ENCODE data around the gene SMG1.
"Not testable (repeated sequence)": the region's sequence is repeated elsewhere in the genome, so short reads cannot be mapped to it uniquely, and the experiment has no call there.

SMG1 gene

GRCh38 chr16:18932243-18932987 lies 6.2 kb upstream of the SMG1 start:
- DNase-seq, result no peak

GRCh38 chr16:18931756-18932155 lies 5.5 kb upstream of the SMG1 start:
- no peak for DNase-seq

- not testable (repeated sequence) for DNase-seq
These were observed 3.9 kb upstream of the SMG1 start for GRCh38 chr16:18930095-18930494.

- DNase-seq, result not testable (repeated sequence)
These were observed 1.9 kb upstream of the SMG1 start for GRCh38 chr16:18928073-18928472.

- peak; percentile 67 for DNase-seq
These were observed 808 bp downstream of the SMG1 start for GRCh38 chr16:18925215-18925985.

- not testable (repeated sequence) for DNase-seq
These were observed 2.3 kb downstream of the SMG1 start for GRCh38 chr16:18923935-18924334.

GRCh38 chr16:18923124-18923523 lies 3.1 kb downstream of the SMG1 start:
- DNase-seq, result not testable (repeated sequence)

- DNase-seq, result not testable (repeated sequence)
These were observed 16.6 kb downstream of the SMG1 start for GRCh38 chr16:18909585-18909984.

GRCh38 chr16:18908716-18909115 lies 17.5 kb downstream of the SMG1 start:
- DNase-seq, result not testable (repeated sequence)

- DNase-seq, result not testable (repeated sequence)
These were observed 23.4 kb downstream of the SMG1 start for GRCh38 chr16:18902778-18903177.

GRCh38 chr16:18902044-18902443 lies 24.2 kb downstream of the SMG1 start:
- DNase-seq, result not testable (repeated sequence)

- not testable (repeated sequence) for DNase-seq
These were observed 25.0 kb downstream of the SMG1 start for GRCh38 chr16:18901194-18901593.

- not testable (repeated sequence) for DNase-seq
These were observed 41.8 kb downstream of the SMG1 start for GRCh38 chr16:18884456-18884855.

GRCh38 chr16:18877734-18878133 lies 48.5 kb downstream of the SMG1 start:
- DNase-seq, result not testable (repeated sequence)

GRCh38 chr16:18877259-18877658 lies 48.9 kb downstream of the SMG1 start:
- not testable (repeated sequence) for DNase-seq

- DNase-seq, result not testable (repeated sequence)
These were observed 49.9 kb downstream of the SMG1 start for GRCh38 chr16:18876301-18876700.

- DNase-seq, result not testable (repeated sequence)
These were observed 57.0 kb downstream of the SMG1 start for GRCh38 chr16:18869043-18869771.

GRCh38 chr16:18866277-18866823 lies 59.9 kb downstream of the SMG1 start:
- DNase-seq, result not testable (repeated sequence)

GRCh38 chr16:18862891-18863290 lies 63.3 kb downstream of the SMG1 start:
- not testable (repeated sequence) for DNase-seq

GRCh38 chr16:18855196-18855595 lies 71.0 kb downstream of the SMG1 start:
- no peak for DNase-seq

- DNase-seq, result no peak
These were observed 72.5 kb downstream of the SMG1 start for GRCh38 chr16:18853694-18854093.

GRCh38 chr16:18852647-18853046 lies 73.6 kb downstream of the SMG1 start:
- DNase-seq, result no peak

GRCh38 chr16:18846416-18846815 lies 79.8 kb downstream of the SMG1 start:
- DNase-seq, result no peak
